ENCODE results near the gene TLCD3A.

Gene TLCD3A

DNA sequence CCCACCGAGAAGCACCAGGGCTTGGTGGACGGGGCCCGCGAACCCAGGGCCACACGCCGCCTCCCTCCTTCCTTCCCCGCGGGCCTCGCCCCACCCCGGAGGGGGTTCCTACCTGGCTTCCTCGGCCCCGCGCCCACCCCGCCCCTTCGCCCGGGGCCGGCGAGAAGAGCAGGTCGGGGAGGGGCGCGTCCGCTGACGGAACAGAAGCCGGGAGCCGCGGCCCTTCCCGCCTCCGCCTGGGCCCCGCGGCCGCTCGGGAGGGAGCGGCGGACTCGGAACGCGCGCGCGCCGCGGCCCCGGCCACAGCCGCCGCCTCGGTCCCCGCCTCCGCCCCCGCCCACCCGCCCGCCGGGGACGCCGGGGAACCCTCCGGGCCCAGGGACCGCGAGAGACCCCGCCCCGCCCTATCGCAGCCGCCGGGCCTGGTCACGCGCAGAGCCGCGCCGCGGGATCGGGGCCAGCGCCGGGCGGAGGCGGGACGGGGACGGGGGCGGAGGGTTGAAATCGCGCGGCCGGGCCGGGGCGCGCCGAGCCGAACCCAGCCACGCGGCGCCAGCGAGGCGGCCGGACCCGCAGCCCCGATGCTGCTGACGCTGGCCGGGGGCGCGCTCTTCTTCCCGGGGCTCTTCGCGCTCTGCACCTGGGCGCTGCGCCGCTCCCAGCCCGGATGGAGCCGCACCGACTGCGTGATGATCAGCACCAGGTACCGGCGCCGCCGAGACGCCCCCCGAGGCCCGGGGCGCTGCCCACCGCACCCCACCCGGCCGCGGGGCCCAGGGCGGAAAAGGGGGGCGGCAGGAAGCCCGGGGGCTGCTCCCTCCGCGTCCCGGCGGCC, at the start of gene TLCD3A:
TLCD3A (plus strand) TSS at position 530 of the 835 bp plus-strand sequence; CDS start at position 582, 52 bp downstream.
- intact Hi-C loops (cut with micrococcal nuclease): no loop called here
- Mint-ChIP-seq H3K4me3 (peak within 1 kb of the TSS; percentile 81), H3K27ac (no peak within 1 kb of the TSS), H3K4me1 (ENCODE audit: low read depth) (peaks cover 12% of the 10 kb centered on the region), H3K9me3 (no peaks in the 10 kb centered on the region), H3K27me3 (peaks cover 44% of the 10 kb centered on the region), H3K36me3 (ENCODE audit: low read depth) (no peaks in the 10 kb centered on the region)

GRCh38 chr17:683040-683439, 49.4 kb upstream of the TLCD3A start:
- Mint-ChIP-seq H3K4me3 (no peak overlapping the region), H3K9me3 (no peaks in the 10 kb centered on the region), H3K4me1 (ENCODE audit: low read depth) (peaks cover 13% of the 10 kb centered on the region), H3K36me3 (ENCODE audit: low read depth) (peaks cover 82% of the 10 kb centered on the region), H3K27me3 (no peaks in the 10 kb centered on the region), H3K27ac (no peak overlapping the region)
- intact Hi-C loops (cut with micrococcal nuclease): no loop called here

- Mint-ChIP-seq H3K27me3 (no peaks in the 10 kb centered on the region), H3K36me3 (ENCODE audit: low read depth) (peaks cover 87% of the 10 kb centered on the region), H3K4me1 (ENCODE audit: low read depth) (peaks cover 17% of the 10 kb centered on the region), H3K27ac (no peak overlapping the region), H3K4me3 (no peak overlapping the region), H3K9me3 (no peaks in the 10 kb centered on the region)
- intact Hi-C loops (cut with micrococcal nuclease): no loop called here
These were observed 48.7 kb upstream of the TLCD3A start for GRCh38 chr17:683499-684254.

DNA sequence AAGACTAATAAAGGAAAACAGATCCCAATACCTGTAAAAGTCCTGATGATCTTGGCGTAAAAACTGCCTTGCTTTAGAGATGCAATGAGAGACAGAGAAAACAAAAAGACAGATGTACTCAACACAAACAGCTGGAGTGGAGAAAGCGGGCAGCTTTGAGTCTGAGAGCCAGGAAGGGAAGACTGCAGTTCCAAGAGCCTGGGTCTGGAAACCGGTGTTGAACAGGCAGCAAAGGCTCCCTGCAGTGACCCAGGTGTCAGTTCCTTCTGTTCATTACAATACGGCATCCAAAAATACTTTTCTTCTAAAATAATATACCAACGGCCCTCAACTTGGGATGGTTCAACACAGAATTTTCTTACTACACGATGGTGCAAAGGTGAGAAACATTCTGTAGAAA, 47.4 kb upstream of the TLCD3A start:
- no peak overlapping the region for H3K4me3 Mint-ChIP-seq
- intact Hi-C loops (cut with micrococcal nuclease): no loop called here
- H3K27me3 Mint-ChIP-seq: no peaks in the 10 kb centered on the region
- peaks cover 84% of the 10 kb centered on the region for H3K36me3 Mint-ChIP-seq (ENCODE audit: low read depth)
- peaks cover 30% of the 10 kb centered on the region for H3K4me1 Mint-ChIP-seq (ENCODE audit: low read depth)
- no peaks in the 10 kb centered on the region for H3K9me3 Mint-ChIP-seq
- no peak overlapping the region for H3K27ac Mint-ChIP-seq

DNA sequence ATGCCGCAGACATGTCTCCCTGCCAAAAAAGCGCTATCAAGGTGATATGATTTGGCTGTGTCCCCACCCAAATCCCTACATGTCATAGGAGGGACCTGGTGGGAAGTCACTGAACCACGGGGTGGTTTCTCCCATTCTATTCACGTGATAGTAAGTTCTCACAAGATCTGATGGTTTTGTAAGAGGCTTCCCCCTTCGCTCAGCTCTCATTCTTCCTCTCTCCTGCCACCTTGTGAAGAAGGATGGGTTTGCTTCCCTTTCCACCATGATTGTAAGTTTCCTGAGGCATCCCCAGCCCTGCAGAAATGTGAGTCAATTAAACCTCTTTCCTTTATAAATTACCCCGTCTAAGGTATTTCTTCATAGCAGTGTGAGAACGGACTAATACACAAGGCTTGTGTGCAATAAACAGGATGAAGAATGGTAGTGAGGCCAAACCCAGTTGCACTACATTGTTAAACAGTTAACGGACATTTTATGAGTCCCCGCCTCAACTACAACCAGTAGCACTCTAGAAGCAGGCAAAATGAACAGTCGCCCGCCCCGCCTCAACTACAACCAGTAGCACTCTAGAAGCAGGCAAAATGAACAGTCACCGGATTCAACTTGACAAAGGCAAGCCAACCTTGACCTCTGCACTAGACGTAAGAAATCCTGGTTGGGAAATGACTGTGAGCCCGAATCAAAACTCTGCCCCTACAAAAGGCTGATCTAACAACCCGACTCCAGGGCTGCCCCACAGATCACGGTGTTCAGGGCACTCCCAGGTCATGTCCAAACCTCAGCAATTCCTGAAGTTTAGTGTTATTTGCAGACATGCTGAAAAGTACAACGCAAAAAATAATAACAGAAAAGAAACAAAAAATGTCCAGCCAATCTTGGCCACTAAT, 44.1 kb upstream of the TLCD3A start:
- Mint-ChIP-seq H3K36me3 (ENCODE audit: low read depth) (peaks cover 83% of the 10 kb centered on the region), H3K4me3 (no peak overlapping the region), H3K27ac (no peak overlapping the region), H3K27me3 (no peaks in the 10 kb centered on the region), H3K4me1 (ENCODE audit: low read depth) (peaks cover 40% of the 10 kb centered on the region), H3K9me3 (no peaks in the 10 kb centered on the region)
- intact Hi-C loops (cut with micrococcal nuclease): no loop called here

DNA sequence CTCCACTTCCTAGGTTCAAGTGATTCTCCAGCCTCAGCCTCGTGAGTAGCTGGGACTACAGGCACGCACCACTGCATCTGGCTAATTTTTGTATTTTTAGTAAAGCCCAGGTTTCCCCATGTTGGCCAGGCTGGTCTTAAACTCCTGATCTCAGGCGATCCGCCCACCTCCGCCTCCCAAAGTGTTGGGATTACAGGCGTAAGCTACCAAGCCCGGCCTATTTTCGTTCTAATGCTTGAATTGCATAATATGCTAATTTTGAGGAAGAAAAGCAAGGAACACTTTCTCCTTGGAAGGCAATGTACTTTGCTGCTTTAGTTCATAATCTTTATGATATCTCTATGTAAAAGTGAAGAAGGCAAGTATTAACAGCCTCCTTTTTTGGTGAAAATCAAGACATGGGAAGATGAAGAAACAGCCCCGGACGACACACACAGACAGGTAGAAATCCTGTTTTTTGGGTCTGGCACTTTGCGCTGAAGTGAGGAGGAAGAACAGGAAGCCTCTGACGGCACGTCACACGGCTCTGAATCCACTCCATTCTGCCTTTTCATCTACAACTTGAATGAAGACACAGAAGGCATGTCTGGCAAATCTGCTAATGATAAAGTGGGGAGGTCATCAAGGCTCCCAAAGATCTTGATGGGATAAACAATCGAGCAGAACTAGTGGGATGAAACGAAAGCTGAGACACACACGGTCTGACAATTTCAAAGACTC, 42.7 kb upstream of the TLCD3A start:
- Mint-ChIP-seq H3K27ac (peak overlapping the region; percentile 73), H3K36me3 (ENCODE audit: low read depth) (peaks cover 89% of the 10 kb centered on the region), H3K9me3 (no peaks in the 10 kb centered on the region), H3K27me3 (no peaks in the 10 kb centered on the region), H3K4me1 (ENCODE audit: low read depth) (peaks cover 40% of the 10 kb centered on the region), H3K4me3 (peak overlapping the region; percentile 61)
- intact Hi-C loops (cut with micrococcal nuclease): loop anchor here (10.0 kb wide), 1 partner anchor 295 kb away; no protein-coding TSS in a partner anchor

DNA sequence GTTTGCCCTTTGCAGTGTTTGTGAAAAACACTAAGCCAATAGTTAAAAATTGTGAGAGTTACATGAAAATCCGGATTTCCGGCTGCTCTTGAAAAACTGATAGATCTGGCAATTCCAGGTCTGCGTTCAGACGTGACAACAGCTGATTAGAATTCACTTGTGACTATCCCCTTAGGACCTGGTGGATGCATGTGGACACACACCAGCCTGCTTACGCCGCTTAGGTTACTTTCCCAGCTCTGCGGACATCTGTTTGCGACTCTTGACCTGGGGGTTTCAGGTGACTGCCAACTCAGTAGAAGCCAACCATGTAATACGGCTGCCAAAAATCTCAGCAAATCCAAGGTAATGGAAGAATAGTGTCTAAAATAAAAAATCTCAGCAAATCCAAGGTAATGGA, 42.0 kb upstream of the TLCD3A start:
- Mint-ChIP-seq H3K27ac (peak overlapping the region; percentile 73), H3K4me3 (no peak overlapping the region), H3K36me3 (ENCODE audit: low read depth) (peaks cover 89% of the 10 kb centered on the region), H3K9me3 (no peaks in the 10 kb centered on the region), H3K4me1 (ENCODE audit: low read depth) (peaks cover 40% of the 10 kb centered on the region), H3K27me3 (no peaks in the 10 kb centered on the region)
- intact Hi-C loops (cut with micrococcal nuclease): loop anchor here (10.0 kb wide), 1 partner anchor 296 kb away; no protein-coding TSS in a partner anchor

GRCh38 chr17:691423-691822, 41.0 kb upstream of the TLCD3A start:
- H3K27me3 Mint-ChIP-seq: no peaks in the 10 kb centered on the region
- H3K4me3 Mint-ChIP-seq: no peak overlapping the region
- peaks cover 89% of the 10 kb centered on the region for H3K36me3 Mint-ChIP-seq (ENCODE audit: low read depth)
- intact Hi-C loops (cut with micrococcal nuclease): loop anchor here (10.0 kb wide), 1 partner anchor 297 kb away; no protein-coding TSS in a partner anchor
- H3K4me1 Mint-ChIP-seq (ENCODE audit: low read depth): peaks cover 47% of the 10 kb centered on the region
- no peak overlapping the region for H3K27ac Mint-ChIP-seq
- H3K9me3 Mint-ChIP-seq: no peaks in the 10 kb centered on the region

DNA sequence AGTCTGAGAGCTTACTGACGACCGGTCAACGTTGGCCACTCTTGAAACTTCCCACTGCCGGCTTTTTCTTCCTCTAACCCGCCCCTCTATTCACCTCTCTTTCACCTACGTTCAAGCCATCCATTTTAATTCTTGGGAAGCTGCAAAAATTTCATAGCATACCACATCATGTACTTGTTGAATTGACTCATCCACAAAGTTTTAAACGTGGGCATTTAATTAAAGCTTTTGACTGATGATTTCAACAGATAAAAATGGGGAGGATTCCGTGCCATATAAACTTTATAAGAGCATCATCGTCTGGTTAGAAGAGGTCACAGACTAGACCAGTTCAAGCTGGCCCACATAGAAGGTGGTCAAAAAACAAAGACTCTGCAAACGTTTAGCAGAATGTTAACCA, 40.3 kb upstream of the TLCD3A start:
- Mint-ChIP-seq H3K27me3 (no peaks in the 10 kb centered on the region), H3K4me3 (no peak overlapping the region), H3K9me3 (no peaks in the 10 kb centered on the region), H3K27ac (no peak overlapping the region), H3K36me3 (ENCODE audit: low read depth) (peaks cover 89% of the 10 kb centered on the region), H3K4me1 (ENCODE audit: low read depth) (peaks cover 53% of the 10 kb centered on the region)
- intact Hi-C loops (cut with micrococcal nuclease): loop anchor here (10.0 kb wide), 1 partner anchor 297 kb away; no protein-coding TSS in a partner anchor

- peaks cover 84% of the 10 kb centered on the region for H3K36me3 Mint-ChIP-seq (ENCODE audit: low read depth)
- intact Hi-C loops (cut with micrococcal nuclease): loop anchor here (10.0 kb wide), 1 partner anchor 299 kb away; no protein-coding TSS in a partner anchor
- no peaks in the 10 kb centered on the region for H3K27me3 Mint-ChIP-seq
- H3K27ac Mint-ChIP-seq: no peak overlapping the region
- peaks cover 47% of the 10 kb centered on the region for H3K4me1 Mint-ChIP-seq (ENCODE audit: low read depth)
- no peak overlapping the region for H3K4me3 Mint-ChIP-seq
- H3K9me3 Mint-ChIP-seq: no peaks in the 10 kb centered on the region
These were observed 38.4 kb upstream of the TLCD3A start for GRCh38 chr17:693791-694638.

GRCh38 chr17:696369-696768, 36.0 kb upstream of the TLCD3A start:
- H3K36me3 Mint-ChIP-seq (ENCODE audit: low read depth): peaks cover 69% of the 10 kb centered on the region
- H3K4me1 Mint-ChIP-seq (ENCODE audit: low read depth): peaks cover 30% of the 10 kb centered on the region
- H3K4me3 Mint-ChIP-seq: no peak overlapping the region
- peak overlapping the region; percentile 18 for H3K27ac Mint-ChIP-seq
- intact Hi-C loops (cut with micrococcal nuclease): loop anchor here (5.0 to 10.0 kb wide), 2 partner anchors 302 to 554 kb away; a partner anchor contains a TSS
- no peaks in the 10 kb centered on the region for H3K27me3 Mint-ChIP-seq
- no peaks in the 10 kb centered on the region for H3K9me3 Mint-ChIP-seq

- Mint-ChIP-seq H3K4me1 (ENCODE audit: low read depth) (peaks cover 21% of the 10 kb centered on the region), H3K36me3 (ENCODE audit: low read depth) (peaks cover 65% of the 10 kb centered on the region), H3K27me3 (no peaks in the 10 kb centered on the region), H3K27ac (peak overlapping the region; percentile 57), H3K9me3 (no peaks in the 10 kb centered on the region), H3K4me3 (no peak overlapping the region)
- intact Hi-C loops (cut with micrococcal nuclease): loop anchor here (5.0 to 10.0 kb wide), 2 partner anchors 303 to 555 kb away; a partner anchor contains a TSS
These were observed 34.7 kb upstream of the TLCD3A start for GRCh38 chr17:697682-698081.
